Spleen (tissue), 11 donors: ENCODE results near the gene ROBO1. TPM values are rescaled to one million over a fixed set of nuclear protein-coding genes. Genes with fewer than 3 reads are reported as not detected.

Source experiments
- DNase-seq: peaks from one replicate; pipeline ENCODE4 v3.0.0-alpha.2; 2020
- H3K27ac ChIP-seq, 8 donors: fragments of 200-600 bp; sonication (generic) in 7 of 8; 1 replicate in 4 of 8; 2 replicates in 4 of 8; pipeline versions ENCODE4 v1.5.0 to v1.8.0; 2016 to 2021; ENCODE audit warnings: inconsistent platforms in 4 of 8, mild to moderate bottlenecking in 4 of 8, moderate library complexity in 1 of 8
- H3K27me3 ChIP-seq, 7 donors: fragments of 200-600 bp; sonication (generic) in 6 of 7; replicated peaks in 1 of 7; 1 replicate in 4 of 7; 2 replicates in 3 of 7; pipeline versions ENCODE4 v1.5.0 to v1.8.0; 2016 to 2021; ENCODE audit warnings: inconsistent platforms in 3 of 7, mild to moderate bottlenecking in 1 of 7
- H3K36me3 ChIP-seq, 6 donors: fragments of 200-600 bp; sonication (generic) in 5 of 6; 1 replicate in 4 of 6; 2 replicates in 2 of 6; pipeline versions ENCODE4 v1.5.0 to v1.8.0; 2016 to 2021; ENCODE audit warnings: inconsistent platforms in 2 of 6
- H3K4me1 ChIP-seq, 6 donors: fragments of 200-600 bp; sonication (generic) in 5 of 6; 1 replicate in 3 of 6; 2 replicates in 3 of 6; pipeline versions ENCODE4 v1.5.0 to v1.8.0; 2016 to 2021; ENCODE audit warnings: inconsistent platforms in 3 of 6
- H3K4me3 ChIP-seq, 8 donors: fragments of 200-600 bp; sonication (generic) in 7 of 8; 1 replicate in 4 of 8; 2 replicates in 4 of 8; pipeline versions ENCODE4 v1.5.0 to v1.8.0; 2016 to 2021; ENCODE audit warnings: inconsistent platforms in 4 of 8, mild to moderate bottlenecking in 4 of 8, moderate library complexity in 2 of 8
- H3K9me3 ChIP-seq, 8 donors: fragments of 200-600 bp; sonication (generic) in 7 of 8; 1 replicate in 4 of 8; 2 replicates in 4 of 8; pipeline versions ENCODE4 v1.5.0 to v1.8.0; 2016 to 2021; ENCODE audit warnings: inconsistent platforms in 4 of 8
- CTCF ChIP-seq, 11 experiments: fragments of 200-600 bp in 7 of 11; fragments of 450-650 bp in 4 of 11; sonication (generic) in 4 of 11; IDR thresholded peaks in 8 of 11; conservative IDR thresholded peaks in 3 of 11; 1 replicate in 7 of 11; 2 replicates in 4 of 11; pipeline versions ENCODE4 v1.4.0 to v1.8.0; 2016 to 2021; ENCODE audit warnings: antibody characterized with exemption in 11 of 11, inconsistent platforms in 4 of 11, mild to moderate bottlenecking in 1 of 11
- POLR2A ChIP-seq, 3 donors: fragments of 450-650 bp; IDR thresholded peaks; one replicate each; pipeline ENCODE4 v1.5.1; 2017; ENCODE audit warnings: antibody characterized with exemption in 3 of 3, mild to moderate bottlenecking in 1 of 3
- POLR2AphosphoS5 ChIP-seq, 3 donors: sonication (generic); formaldehyde crosslinking; IDR thresholded peaks; one replicate each; pipeline ENCODE4 v1.5.1; 2017; ENCODE audit warnings: antibody characterized with exemption in 3 of 3
- WGBS, 5 donors: extraction: QIAGEN DNeasy Blood & Tissue Kit in 3 of 5; methylation state at CpG; one replicate each; pipeline versions ENCODE4 v1.1.5 to v1.1.7; 2013 to 2018; 5-methylcytosine and 5-hydroxymethylcytosine counted together
- intact Hi-C: fragments of 100-400 bp; cut with DNase I; formaldehyde crosslinking; loops from one replicate; pipeline ENCODE4 v1.15.0; 2023; ENCODE audit warnings: low total_unique reads
- polyA plus RNA-seq, 3 donors: library from polyadenylated mRNA; stranded (reverse); fragments of 200-250 nt; gene quantifications; one replicate each; pipeline ENCODE4 v1.2.1, GENCODE V29; 2013
- total RNA-seq, 7 donors: library from RNA; depleted of rRNA in 3 of 7; stranded (reverse); fragments of >200 nt in 3 of 7; fragmentation: NEBNext Ultra II Directional in 4 of 7; extraction: Animal tissue kit (Norgen Biotek cat#: 25700) in 4 of 7; gene quantifications; one replicate each; pipeline versions ENCODE4 v1.1.0 to v1.2.1, GENCODE V29; 2016 to 2021
- donor health status: healthy with polysubstance abuse.
- donor health status: DM: no; HTN: no; CAD: no; lungs with moderate emphysema.
- donor health status: DM: no; HTN: no; CAD: no.
- donor health status: Bipolar disorder and iron deficiency.
- donor health status: healthy.
- donor health status: DM: no; HTN: no; CAD: no.
- donor health status: DM: yes; HTN: yes; CAD: no.

Gene ROBO1
- total and polyA plus RNA-seq, 10 donors: 3.4 to 37.3 (median 26.0) TPM

DNA sequence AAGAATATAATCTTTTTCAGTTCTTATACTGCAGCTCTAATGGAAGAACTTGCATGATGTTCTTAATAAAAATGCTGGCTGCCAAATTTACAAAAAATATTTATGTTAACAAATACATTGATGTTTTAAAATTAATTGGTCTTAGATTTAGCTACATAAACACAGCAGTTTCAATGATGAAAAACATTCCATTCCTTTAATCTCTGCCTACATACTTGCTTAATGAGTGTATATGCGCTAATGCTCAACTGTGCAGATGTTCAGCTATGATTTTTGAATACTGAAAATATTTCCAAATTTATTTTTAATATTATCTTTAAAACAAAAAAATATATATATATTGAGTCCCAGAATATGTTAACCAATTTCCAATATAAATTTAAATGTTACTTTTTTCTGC, 867.4 kb downstream of the ROBO1 start:
- Histone ChIP-seq H3K4me1 (no peaks in the 10 kb centered on the region), H3K4me3 (no peak overlapping the region), H3K36me3 (no peaks in the 10 kb centered on the region), H3K27me3 (no peaks in the 10 kb centered on the region), H3K27ac (no peak overlapping the region), H3K9me3 (no peaks in the 10 kb centered on the region)
- no peak for DNase-seq
- intact Hi-C loops: no loop called here
- no peak for TF ChIP-seq POLR2AphosphoS5 (IDR thresholded peaks at IDR 0.05)
- TF ChIP-seq POLR2A (IDR thresholded peaks at IDR 0.05): no peak
- no peak for TF ChIP-seq CTCF (IDR thresholded peaks at IDR 0.05 in 8 of 11, conservative IDR thresholded peaks at IDR 0.05 in 3 of 11)
- WGBS, 5 donors: 89 to 98% (median 94%) methylated on average over 1 of the region's 1 CpG

DNA sequence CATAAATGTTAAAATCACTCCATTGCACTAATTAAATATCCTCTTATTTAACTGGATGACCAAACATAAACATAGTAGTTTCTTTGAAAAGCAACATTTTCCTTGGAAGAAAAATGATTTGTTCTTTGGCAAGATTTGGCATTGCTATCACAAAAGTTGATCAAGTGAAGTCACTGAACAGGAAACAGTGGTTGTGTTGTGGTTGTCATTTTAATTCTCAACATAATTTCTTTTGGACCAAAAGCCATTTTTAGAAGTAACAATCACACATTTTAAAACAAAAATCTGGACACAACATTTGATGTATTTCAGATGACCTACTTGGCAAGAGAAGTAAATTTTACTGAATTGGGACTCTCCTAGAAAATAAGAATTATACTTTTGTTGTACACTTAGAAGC, 872.3 kb downstream of the ROBO1 start:
- intact Hi-C loops: no loop called here
- Histone ChIP-seq H3K27me3 (no peaks in the 10 kb centered on the region), H3K36me3 (no peaks in the 10 kb centered on the region), H3K27ac (no peak overlapping the region), H3K4me3 (no peak overlapping the region), H3K4me1 (no peaks in the 10 kb centered on the region), H3K9me3 (peaks cover 0 to 4% (median 0%) of the 10 kb centered on the region in 8 donors)
- DNase-seq: no peak
- no peak for TF ChIP-seq POLR2A (IDR thresholded peaks at IDR 0.05)
- no peak for TF ChIP-seq POLR2AphosphoS5 (IDR thresholded peaks at IDR 0.05)
- no peak for TF ChIP-seq CTCF (IDR thresholded peaks at IDR 0.05 in 8 of 11, conservative IDR thresholded peaks at IDR 0.05 in 3 of 11)

DNA sequence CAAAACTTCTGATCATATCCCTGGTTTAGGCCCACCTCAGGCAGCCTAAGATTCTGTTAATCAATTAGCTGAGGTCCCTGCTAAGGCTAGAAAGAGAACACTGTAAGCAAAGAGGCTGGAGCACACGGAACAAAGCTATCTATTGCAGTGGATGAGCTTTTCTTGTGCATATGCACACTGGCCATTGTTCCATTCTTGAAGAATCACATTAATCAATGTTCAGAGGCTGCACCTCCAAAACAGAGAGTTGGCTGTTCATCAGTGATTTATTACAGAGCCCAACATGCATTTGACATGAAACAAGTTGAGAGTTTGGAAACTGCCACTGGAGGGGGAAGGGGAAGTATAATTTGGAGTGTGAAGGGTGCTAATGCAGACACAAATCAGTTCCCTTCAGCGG, 873.0 kb downstream of the ROBO1 start:
- Histone ChIP-seq H3K27ac (no peak overlapping the region), H3K4me1 (no peaks in the 10 kb centered on the region), H3K36me3 (no peaks in the 10 kb centered on the region), H3K27me3 (no peaks in the 10 kb centered on the region), H3K9me3 (peaks cover 0 to 4% (median 0%) of the 10 kb centered on the region in 8 donors), H3K4me3 (no peak overlapping the region)
- intact Hi-C loops: no loop called here
- DNase-seq: no peak
- TF ChIP-seq POLR2AphosphoS5 (IDR thresholded peaks at IDR 0.05) (no peak), POLR2A (IDR thresholded peaks at IDR 0.05) (no peak), CTCF (IDR thresholded peaks at IDR 0.05 in 8 of 11, conservative IDR thresholded peaks at IDR 0.05 in 3 of 11) (no peak)
- 59 to 84% (median 77%) methylated on average over 2 of the region's 2 CpGs for WGBS, 5 donors

DNA sequence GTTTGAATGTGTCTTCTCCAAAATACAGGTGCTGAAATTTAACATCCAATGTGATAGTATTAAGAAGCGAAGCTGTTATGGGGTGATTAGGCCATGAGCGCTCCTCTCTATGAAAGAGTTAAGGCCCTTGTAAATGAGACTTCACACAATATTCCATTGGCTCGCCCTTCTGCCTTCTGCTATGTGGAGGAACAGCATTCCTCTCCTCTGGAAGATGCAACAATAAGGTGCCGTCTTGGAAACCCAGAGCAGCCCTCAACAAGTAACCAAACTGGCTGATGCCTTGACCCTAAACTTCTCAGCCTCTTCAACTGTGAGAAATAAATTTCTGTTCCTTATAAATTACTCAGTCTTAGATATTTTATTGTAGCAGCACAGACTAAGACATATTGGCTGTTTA, 874.6 kb downstream of the ROBO1 start:
- H3K4me3 ChIP-seq: no peak overlapping the region
- no peak for DNase-seq
- no peaks in the 10 kb centered on the region for H3K36me3 ChIP-seq
- WGBS, 5 donors: 79 to 95% (median 90%) methylated on average over 4 of the region's 4 CpGs
- TF ChIP-seq POLR2AphosphoS5 (IDR thresholded peaks at IDR 0.05): no peak
- TF ChIP-seq CTCF (IDR thresholded peaks at IDR 0.05 in 8 of 11, conservative IDR thresholded peaks at IDR 0.05 in 3 of 11): no peak
- no peak for TF ChIP-seq POLR2A (IDR thresholded peaks at IDR 0.05)
- peaks cover 0 to 4% (median 0%) of the 10 kb centered on the region in 8 donors for H3K9me3 ChIP-seq
- no peak overlapping the region for H3K27ac ChIP-seq
- no peaks in the 10 kb centered on the region for H3K27me3 ChIP-seq
- H3K4me1 ChIP-seq: no peaks in the 10 kb centered on the region
- intact Hi-C loops: no loop called here
